DND-41 (cell line): ENCODE measurements around the gene EPN3.

Source experiments
- EZH2 ChIP-seq: IDR thresholded peaks from 3 replicates; pipeline ENCODE4 v1.6.1; 2012; ENCODE audit warnings: borderline replicate concordance, low read depth, mild to moderate bottlenecking, moderate library complexity, low read length, inconsistent platforms; ENCODE audit not compliant: severe bottlenecking
- TF ChIP-seq, protein P1 (sequence below): IDR thresholded peaks from 2 replicates; pipeline ENCODE4 v1.5.1; 2012; ENCODE audit warnings: borderline replicate concordance, low read length, moderate library complexity, mild to moderate bottlenecking; ENCODE audit not compliant: poor library complexity, severe bottlenecking; ENCODE audit errors: extremely low read depth

GRCh38 chr17:50529849-50530248 is 2.7 kb upstream of the EPN3 start:
- TF ChIP-seq, protein P1, sequence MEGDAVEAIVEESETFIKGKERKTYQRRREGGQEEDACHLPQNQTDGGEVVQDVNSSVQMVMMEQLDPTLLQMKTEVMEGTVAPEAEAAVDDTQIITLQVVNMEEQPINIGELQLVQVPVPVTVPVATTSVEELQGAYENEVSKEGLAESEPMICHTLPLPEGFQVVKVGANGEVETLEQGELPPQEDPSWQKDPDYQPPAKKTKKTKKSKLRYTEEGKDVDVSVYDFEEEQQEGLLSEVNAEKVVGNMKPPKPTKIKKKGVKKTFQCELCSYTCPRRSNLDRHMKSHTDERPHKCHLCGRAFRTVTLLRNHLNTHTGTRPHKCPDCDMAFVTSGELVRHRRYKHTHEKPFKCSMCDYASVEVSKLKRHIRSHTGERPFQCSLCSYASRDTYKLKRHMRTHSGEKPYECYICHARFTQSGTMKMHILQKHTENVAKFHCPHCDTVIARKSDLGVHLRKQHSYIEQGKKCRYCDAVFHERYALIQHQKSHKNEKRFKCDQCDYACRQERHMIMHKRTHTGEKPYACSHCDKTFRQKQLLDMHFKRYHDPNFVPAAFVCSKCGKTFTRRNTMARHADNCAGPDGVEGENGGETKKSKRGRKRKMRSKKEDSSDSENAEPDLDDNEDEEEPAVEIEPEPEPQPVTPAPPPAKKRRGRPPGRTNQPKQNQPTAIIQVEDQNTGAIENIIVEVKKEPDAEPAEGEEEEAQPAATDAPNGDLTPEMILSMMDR: no peak
- no peak for TF ChIP-seq EZH2
